ENCODE measurements around the gene MIXL1. TPM values are rescaled to one million over a fixed set of nuclear protein-coding genes. Genes with fewer than 3 reads are reported as not detected.

The MIXL1 gene
- 0.03 to 0.21 TPM (median 0.13 TPM) in 3 of 5 replicates, not detected in the others for total RNA-seq (2022; extraction: Qiagen RNA extraction)

GRCh38 chr1:226223157-226223785 is at the start of gene MIXL1:
TSS of gene MIXL1 (plus strand) at chr1:226223664. CDS start at chr1:226223682, 18 bp downstream.

GRCh38 chr1:226186124-226187018 is 37.1 kb upstream of the MIXL1 start, which contains the start of gene ACBD3:
TSS of gene ACBD3 (minus strand) at chr1:226186741. CDS start at chr1:226186675, 66 bp downstream.

Other genes with a start within 250 kb of the MIXL1 start
- gene SDE2, start 224.3 kb upstream of the MIXL1 start, total RNA-seq (2022; extraction: Qiagen RNA extraction): 6.7 to 11.7 TPM (median 7.2 TPM) in 5 replicates
- 400 to 443 TPM (median 403 TPM) in 5 replicates for gene H3-3A, start 160.9 kb upstream of the MIXL1 start, total RNA-seq (2022; extraction: Qiagen RNA extraction)
- 21.6 to 30.2 TPM (median 23.6 TPM) in 5 replicates for gene ACBD3, start 36.9 kb upstream of the MIXL1 start, total RNA-seq (2022; extraction: Qiagen RNA extraction)
- gene LIN9, start 85.5 kb downstream of the MIXL1 start, total RNA-seq (2022; extraction: Qiagen RNA extraction): 5.1 to 7.7 TPM (median 7.0 TPM) in 5 replicates
- 94.6 to 133 TPM (median 103 TPM) in 5 replicates for gene PARP1, start 184.4 kb downstream of the MIXL1 start, total RNA-seq (2022; extraction: Qiagen RNA extraction)